ENCODE data around the gene PFN1. TPM values are rescaled to one million over a fixed set of nuclear protein-coding genes. Genes with fewer than 3 reads are reported as not detected.
"Not testable (repeated sequence)": the region's sequence is repeated elsewhere in the genome, so short reads cannot be mapped to it uniquely, and the experiment has no call there.

The PFN1 gene
- total RNA-seq, 1 donor from 2014 or later = 370 TPM

DNA sequence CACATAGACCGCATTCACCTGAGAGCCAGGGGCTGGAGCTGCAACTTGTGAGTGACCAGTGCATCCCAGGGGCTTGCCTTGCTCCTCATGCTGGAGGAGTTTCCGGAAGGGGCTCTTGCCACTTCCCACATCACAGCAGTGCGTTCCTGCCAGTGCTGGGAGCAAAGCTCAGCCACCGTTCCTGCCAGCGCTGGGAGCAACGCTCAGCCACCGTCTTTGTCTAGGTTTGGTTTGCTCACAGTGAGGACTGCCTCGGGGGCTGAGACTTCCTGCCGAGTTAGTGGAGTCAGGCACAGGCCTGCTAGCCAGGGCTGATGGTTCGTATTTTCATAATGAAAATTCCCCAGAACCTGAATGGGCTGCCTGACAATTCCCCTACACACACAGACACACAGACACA is 40.0 kb downstream of the PFN1 start:
- Mint-ChIP-seq H3K36me3 (peaks cover 2% of the 10 kb centered on the region), H3K27me3 (ENCODE audit: low read depth) (no peaks in the 10 kb centered on the region), H3K4me3 (no peak overlapping the region), H3K9me3 (no peaks in the 10 kb centered on the region), H3K27ac (no peak overlapping the region), H3K4me1 (peaks cover 17% of the 10 kb centered on the region)
- DNase-seq (ENCODE audit: low spot score in 2 of 2, unreplicated experiment in 2 of 2) = no peak
- no peak for TF ChIP-seq CTCF (IDR thresholded peaks at IDR 0.05; ENCODE audit: unreplicated experiment)

- H3K27me3 Mint-ChIP-seq (ENCODE audit: low read depth); H3K9me3 Mint-ChIP-seq; H3K27ac Mint-ChIP-seq; H3K4me3 Mint-ChIP-seq; DNase-seq (ENCODE audit: low spot score in 2 of 2, unreplicated experiment in 2 of 2); H3K36me3 Mint-ChIP-seq: not testable (repeated sequence)
- peaks cover 19% of the 10 kb centered on the region for H3K4me1 Mint-ChIP-seq
Observed at GRCh38 chr17:4906642-4907041, 41.7 kb downstream of the PFN1 start.

DNA sequence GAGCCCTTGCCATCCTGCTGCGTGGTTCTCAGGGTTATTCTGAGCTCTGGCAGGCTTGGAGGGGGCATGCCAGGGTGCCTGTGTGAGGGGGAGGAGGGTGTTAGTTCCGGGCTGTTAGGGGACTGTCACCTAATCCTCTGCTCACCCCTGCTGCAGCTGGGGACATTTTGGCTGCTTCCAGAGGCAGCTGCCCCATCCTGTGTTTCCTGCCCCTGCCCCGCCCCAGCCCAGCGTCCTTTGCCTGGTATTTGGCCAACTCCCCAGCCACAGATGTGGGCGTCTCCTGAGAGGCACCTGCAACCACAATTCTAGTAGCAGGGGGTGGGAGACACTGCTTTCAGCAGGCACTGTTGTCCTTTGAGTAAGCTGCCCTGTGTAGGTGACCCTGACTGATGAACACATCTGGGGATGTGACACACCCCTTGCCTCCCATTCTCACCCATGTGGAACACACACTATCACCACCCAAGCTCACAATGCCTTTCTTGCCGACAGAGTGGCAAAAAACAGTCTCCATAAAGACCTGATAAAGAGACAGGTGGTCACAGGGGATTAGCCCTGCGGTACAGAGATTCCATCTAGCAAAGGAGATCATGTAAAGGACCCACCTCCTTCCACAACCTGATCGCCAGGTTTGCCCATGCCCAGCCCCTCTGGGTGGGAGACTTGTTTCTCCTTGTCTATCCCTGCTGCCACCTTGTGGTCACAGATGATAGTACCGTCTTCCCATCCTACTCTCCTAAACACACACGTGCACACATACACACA is 45.1 kb downstream of the PFN1 start, which contains the start of gene CHRNE:
Gene CHRNE, minus strand, starts transcription at position 48 of the 768 bp plus-strand sequence. Its CDS starts 35 bp downstream, at position 13.
- Mint-ChIP-seq H3K27ac (peak within 1 kb of the TSS; percentile 10), H3K4me3 (no peak within 1 kb of the TSS), H3K36me3 (peaks cover 6% of the 10 kb centered on the region), H3K4me1 (peaks cover 13% of the 10 kb centered on the region), H3K9me3 (no peaks in the 10 kb centered on the region), H3K27me3 (ENCODE audit: low read depth) (no peaks in the 10 kb centered on the region)
- TF ChIP-seq CTCF (IDR thresholded peaks at IDR 0.05; ENCODE audit: unreplicated experiment) = peak; percentile 80
- peak; percentile 59 to 78 for DNase-seq (ENCODE audit: low spot score in 2 of 2, unreplicated experiment in 2 of 2)

DNA sequence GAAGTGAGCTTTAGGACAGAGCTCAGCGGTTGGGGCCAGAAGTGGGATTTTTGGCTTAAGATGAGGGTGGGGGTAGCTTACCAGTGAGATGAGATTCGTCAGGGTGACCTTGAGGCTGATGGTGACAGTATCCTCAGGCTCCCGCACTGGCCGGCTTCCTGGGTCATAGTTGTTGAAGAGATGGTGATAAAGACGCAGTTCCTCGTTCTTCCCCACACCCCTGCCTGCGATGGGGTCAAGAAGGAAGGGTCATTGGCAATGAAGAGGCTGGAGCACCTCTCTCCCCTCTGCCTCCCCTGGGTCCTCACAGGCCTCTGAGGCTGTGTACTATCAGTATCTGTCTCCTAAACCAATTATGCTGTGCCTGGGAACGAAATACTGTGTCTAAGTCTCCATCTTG is 45.8 kb downstream of the PFN1 start:
- H3K27me3 Mint-ChIP-seq (ENCODE audit: low read depth) = no peaks in the 10 kb centered on the region
- no peak for TF ChIP-seq CTCF (IDR thresholded peaks at IDR 0.05; ENCODE audit: unreplicated experiment)
- peaks cover 13% of the 10 kb centered on the region for H3K4me1 Mint-ChIP-seq
- H3K4me3 Mint-ChIP-seq = no peak overlapping the region
- no peak overlapping the region for H3K27ac Mint-ChIP-seq
- no peaks in the 10 kb centered on the region for H3K9me3 Mint-ChIP-seq
- H3K36me3 Mint-ChIP-seq = peaks cover 6% of the 10 kb centered on the region
- no peak for DNase-seq (ENCODE audit: low spot score in 2 of 2, unreplicated experiment in 2 of 2)

DNA sequence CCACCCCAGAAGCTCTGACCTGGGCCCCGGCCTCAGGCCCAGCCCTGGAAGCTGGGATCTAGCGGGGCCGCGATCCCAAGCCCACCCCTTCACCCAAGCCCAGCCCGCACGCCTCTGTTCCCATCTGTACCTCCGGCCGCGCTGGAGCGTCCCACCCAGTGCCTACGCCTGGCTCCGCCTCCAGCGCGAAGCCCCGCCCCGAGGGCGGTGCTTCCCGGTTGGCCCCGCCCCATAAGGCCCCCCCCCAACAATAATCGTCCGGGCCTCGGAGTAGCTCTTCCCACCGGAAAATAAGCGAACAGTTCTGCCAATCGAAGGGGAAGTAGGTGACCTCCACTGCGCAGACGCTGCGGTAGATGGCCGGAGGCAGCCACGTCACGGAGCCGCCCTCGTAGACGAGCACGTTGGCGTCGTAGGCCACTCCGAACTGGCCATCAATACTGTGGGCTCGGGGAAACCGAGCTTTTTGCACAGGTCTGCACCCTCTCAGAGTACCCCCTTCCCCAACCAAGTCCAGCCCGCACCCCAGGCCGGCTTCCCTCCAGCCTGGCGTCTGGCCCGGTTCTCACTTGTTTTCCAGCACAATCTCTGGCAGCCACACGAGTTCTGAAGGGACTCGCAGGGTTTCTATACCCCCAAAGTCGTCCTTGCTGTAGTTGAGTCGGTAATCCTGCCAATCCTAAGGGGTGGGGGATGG is 46.5 kb downstream of the PFN1 start:
- Mint-ChIP-seq H3K9me3 (no peaks in the 10 kb centered on the region), H3K27me3 (ENCODE audit: low read depth) (no peaks in the 10 kb centered on the region), H3K4me1 (peaks cover 13% of the 10 kb centered on the region), H3K27ac (no peak overlapping the region), H3K36me3 (peaks cover 8% of the 10 kb centered on the region), H3K4me3 (no peak overlapping the region)
- TF ChIP-seq CTCF (IDR thresholded peaks at IDR 0.05; ENCODE audit: unreplicated experiment) = no peak
- DNase-seq (ENCODE audit: low spot score in 2 of 2, unreplicated experiment in 2 of 2) = no peak

- H3K4me3 Mint-ChIP-seq = no peak overlapping the region
- peaks cover 13% of the 10 kb centered on the region for H3K4me1 Mint-ChIP-seq
- H3K36me3 Mint-ChIP-seq = peaks cover 8% of the 10 kb centered on the region
- H3K27me3 Mint-ChIP-seq (ENCODE audit: low read depth) = no peaks in the 10 kb centered on the region
- TF ChIP-seq CTCF (IDR thresholded peaks at IDR 0.05; ENCODE audit: unreplicated experiment) = no peak
- no peak overlapping the region for H3K27ac Mint-ChIP-seq
- no peaks in the 10 kb centered on the region for H3K9me3 Mint-ChIP-seq
- no peak for DNase-seq (ENCODE audit: low spot score in 2 of 2, unreplicated experiment in 2 of 2)
Observed at GRCh38 chr17:4901108-4901647, 47.2 kb downstream of the PFN1 start.
